ENCODE data around the gene GNG13. TPM values are rescaled to one million over a fixed set of nuclear protein-coding genes. Genes with fewer than 3 reads are reported as not detected.
"Not testable (repeated sequence)": the region's sequence is repeated elsewhere in the genome, so short reads cannot be mapped to it uniquely, and the experiment has no call there.

Gene GNG13
- total and polyA plus RNA-seq, 9 of the 15 experiments (the other 6 are each of a cell fraction or from before 2014, with no cell fraction given) = not detected

DNA sequence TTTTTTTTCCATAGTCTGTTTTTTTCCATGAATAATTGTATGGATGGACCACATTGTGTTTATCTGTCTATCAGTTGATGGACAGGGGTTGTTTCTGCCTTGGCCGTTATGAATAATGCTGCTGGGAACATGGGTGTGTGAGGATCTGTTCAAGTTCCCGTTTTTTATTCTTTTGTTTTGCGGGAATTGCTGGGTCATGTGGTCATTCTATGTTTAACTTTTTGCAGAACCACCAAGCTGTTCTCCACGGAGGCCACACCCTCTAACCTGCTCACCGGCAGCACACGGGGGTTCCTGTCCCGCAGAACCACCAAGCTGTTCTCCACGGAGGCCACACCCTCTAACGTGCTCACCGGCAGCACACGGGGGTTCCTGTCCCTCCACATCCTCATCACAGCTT, 45.9 kb downstream of the GNG13 start (continued):
- no peak for TF ChIP-seq POLR2B (IDR thresholded peaks at IDR 0.05; ENCODE audit: low read depth, partially characterized antibody)
- peak; percentile 76; the same call in 1 of the 2 replicates for TF ChIP-seq SOX6 (IDR thresholded peaks at IDR 0.05)

- BruUV-seq (replicated peaks); H2AFZ ChIP-seq (ENCODE audit: low read depth, low read length); H3K79me2 ChIP-seq (ENCODE audit: control insufficient read depth, insufficient read depth, low read length); H3K4me3 ChIP-seq; CTCF ChIA-PET (ENCODE audit: low intra/inter-chr PET ratio); in situ Hi-C loops (cut with MboI); H3K36me3 ChIP-seq (ENCODE audit: control insufficient read depth, insufficient read depth, low read length); H3K27me3 ChIP-seq (ENCODE audit: control insufficient read depth in 2 of 2, insufficient read depth in 2 of 2, low read length in 2 of 2); H3K9me3 ChIP-seq (replicated peaks; ENCODE audit: control insufficient read depth, insufficient read depth, low read depth, low read length); intact Hi-C loops (cut with micrococcal nuclease); H4K20me1 ChIP-seq (replicated peaks; ENCODE audit: control insufficient read depth, insufficient read depth, low read length); ATAC-seq; H3K9me1 ChIP-seq (ENCODE audit: control insufficient read depth, insufficient read depth, low read length); FAIRE-seq; H3K27ac ChIP-seq (ENCODE audit: extremely low read depth, low read depth, low read length); DNase-seq (ENCODE audit: extremely low read depth in 1 of 4, low spot score in 3 of 4); H3K9ac ChIP-seq (ENCODE audit: insufficient read depth in 1 of 2, low read depth in 2 of 2, low read length in 2 of 2); H3K4me2 ChIP-seq (ENCODE audit: insufficient read depth, low read length): not testable (repeated sequence)
- peaks cover 9 to 14% of the 10 kb centered on the region in 2 experiments; a peak in 4 of 5 replicates for H3K4me1 ChIP-seq (replicated peaks in 1 of 2; ENCODE audit: control insufficient read depth in 2 of 2, insufficient read depth in 2 of 2, low read length in 2 of 2)
- WGBS (ENCODE audit: insufficient coverage, low coverage, missing lambda C conversion rate) = 34% methylated on average over 8 of the region's 11 CpGs
- POLR2A ChIA-PET = interaction anchor here (1.1 to 1.5 kb wide), 2 partner anchors 18 to 19 kb away, joined by 4 read pairs; no protein-coding TSS in a partner anchor
- TF ChIP-seq ADNP (tag; IDR thresholded peaks at IDR 0.05) (peak; percentile 42; the same call in 1 of the 2 replicates), ZNF766 (CRISPR knock-in tag; conservative IDR thresholded peaks at IDR 0.05) (peak; percentile 65)
These were observed 46.4 kb downstream of the GNG13 start for GRCh38 chr16:754121-754607.

GRCh38 chr16:752007-752312, 48.6 kb downstream of the GNG13 start:
- 32% methylated on average over 10 of the region's 10 CpGs for WGBS (ENCODE audit: insufficient coverage, low coverage, missing lambda C conversion rate)
- intact Hi-C loops (cut with micrococcal nuclease) = no loop called here
- Histone ChIP-seq H3K4me3 (no peak overlapping the region), H4K20me1 (replicated peaks; ENCODE audit: control insufficient read depth, insufficient read depth, low read length) (no peaks in the 10 kb centered on the region), H3K4me2 (ENCODE audit: insufficient read depth, low read length) (no peak overlapping the region), H3K9me3 (replicated peaks; ENCODE audit: control insufficient read depth, insufficient read depth, low read depth, low read length) (no peaks in the 10 kb centered on the region), H3K4me1 (replicated peaks in 1 of 2; ENCODE audit: control insufficient read depth in 2 of 2, insufficient read depth in 2 of 2, low read length in 2 of 2) (peaks cover 6 to 18% of the 10 kb centered on the region in 2 experiments; a peak in 3 of 5 replicates), H2AFZ (ENCODE audit: low read depth, low read length) (peak overlapping the region; percentile 55), H3K27ac (ENCODE audit: extremely low read depth, low read depth, low read length) (no peak overlapping the region), H3K79me2 (ENCODE audit: control insufficient read depth, insufficient read depth, low read length) (no peaks in the 10 kb centered on the region), H3K27me3 (ENCODE audit: control insufficient read depth in 2 of 2, insufficient read depth in 2 of 2, low read length in 2 of 2) (no peaks in the 10 kb centered on the region), H3K9ac (ENCODE audit: insufficient read depth in 1 of 2, low read depth in 2 of 2, low read length in 2 of 2) (peak overlapping the region in 1 of 2 experiments; percentile 48; a peak in 1 of 4 replicates), H3K36me3 (ENCODE audit: control insufficient read depth, insufficient read depth, low read length) (no peaks in the 10 kb centered on the region), H3K9me1 (ENCODE audit: control insufficient read depth, insufficient read depth, low read length) (no peaks in the 10 kb centered on the region)
- no peak for ATAC-seq
- in situ Hi-C loops (cut with MboI) = no loop called here
- ChIA-PET POLR2A (interaction anchor here (0.6 to 1.4 kb wide), 3 partner anchors 11 to 345 kb away, joined by 3 to 5 read pairs (median 3); partner anchors contain the start of gene CIAO3), CTCF (ENCODE audit: low intra/inter-chr PET ratio) (no interaction called here)
- FAIRE-seq = no peak
- DNase-seq (ENCODE audit: extremely low read depth in 1 of 4, low spot score in 3 of 4) = no peak
- BruUV-seq (replicated peaks) = no TSS peak
- TF ChIP-seq NRF1 (conservative IDR thresholded peaks at IDR 0.05 in 1 of 2, IDR thresholded peaks at IDR 0.05 in 1 of 2) (no peak), CBFA2T2 (conservative IDR thresholded peaks at IDR 0.05) (no peak), CREBBP (IDR thresholded peaks at IDR 0.05; ENCODE audit: low read depth, low read length) (no peak), TCFL5 (CRISPR knock-in tag; conservative IDR thresholded peaks at IDR 0.05) (no peak), ZNF140 (CRISPR knock-in tag; IDR thresholded peaks at IDR 0.05) (no peak), ZNF24 (IDR thresholded peaks at IDR 0.05) (no peak), ZNF507 (tag; conservative IDR thresholded peaks at IDR 0.05) (no peak)

Measured in K562 (cell line).